ENCODE data around the gene KLK13.

Gene KLK13

DNA sequence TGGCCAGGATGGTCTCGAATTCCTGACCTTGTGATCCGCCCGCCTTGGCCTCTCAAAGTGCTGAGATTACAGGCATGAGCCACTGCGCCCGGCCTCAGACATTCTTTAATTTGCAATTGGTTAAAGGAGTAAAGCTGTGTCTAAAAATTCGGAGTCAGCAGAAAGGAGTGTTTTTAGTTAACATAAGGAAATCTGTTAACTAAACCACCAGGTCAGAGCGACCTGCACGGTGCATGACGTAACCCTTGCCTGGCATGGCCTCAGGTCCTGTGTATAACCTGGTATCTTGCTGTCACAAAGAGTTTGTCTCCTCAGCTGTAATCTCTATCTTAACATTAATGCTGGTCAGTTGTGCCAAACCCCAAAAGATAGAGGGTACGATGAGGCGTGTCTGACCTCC lies 20.6 kb downstream of the KLK13 start:
- TF ChIP-seq, protein P1, sequence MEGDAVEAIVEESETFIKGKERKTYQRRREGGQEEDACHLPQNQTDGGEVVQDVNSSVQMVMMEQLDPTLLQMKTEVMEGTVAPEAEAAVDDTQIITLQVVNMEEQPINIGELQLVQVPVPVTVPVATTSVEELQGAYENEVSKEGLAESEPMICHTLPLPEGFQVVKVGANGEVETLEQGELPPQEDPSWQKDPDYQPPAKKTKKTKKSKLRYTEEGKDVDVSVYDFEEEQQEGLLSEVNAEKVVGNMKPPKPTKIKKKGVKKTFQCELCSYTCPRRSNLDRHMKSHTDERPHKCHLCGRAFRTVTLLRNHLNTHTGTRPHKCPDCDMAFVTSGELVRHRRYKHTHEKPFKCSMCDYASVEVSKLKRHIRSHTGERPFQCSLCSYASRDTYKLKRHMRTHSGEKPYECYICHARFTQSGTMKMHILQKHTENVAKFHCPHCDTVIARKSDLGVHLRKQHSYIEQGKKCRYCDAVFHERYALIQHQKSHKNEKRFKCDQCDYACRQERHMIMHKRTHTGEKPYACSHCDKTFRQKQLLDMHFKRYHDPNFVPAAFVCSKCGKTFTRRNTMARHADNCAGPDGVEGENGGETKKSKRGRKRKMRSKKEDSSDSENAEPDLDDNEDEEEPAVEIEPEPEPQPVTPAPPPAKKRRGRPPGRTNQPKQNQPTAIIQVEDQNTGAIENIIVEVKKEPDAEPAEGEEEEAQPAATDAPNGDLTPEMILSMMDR (IDR thresholded peaks at IDR 0.05; ENCODE audit: low read length, missing control alignments): no peak
- no peak overlapping the region for H3K4me3 ChIP-seq (replicated peaks; ENCODE audit: low read depth, low read length)
- DNase-seq (ENCODE audit: low read depth): no peak

DNA sequence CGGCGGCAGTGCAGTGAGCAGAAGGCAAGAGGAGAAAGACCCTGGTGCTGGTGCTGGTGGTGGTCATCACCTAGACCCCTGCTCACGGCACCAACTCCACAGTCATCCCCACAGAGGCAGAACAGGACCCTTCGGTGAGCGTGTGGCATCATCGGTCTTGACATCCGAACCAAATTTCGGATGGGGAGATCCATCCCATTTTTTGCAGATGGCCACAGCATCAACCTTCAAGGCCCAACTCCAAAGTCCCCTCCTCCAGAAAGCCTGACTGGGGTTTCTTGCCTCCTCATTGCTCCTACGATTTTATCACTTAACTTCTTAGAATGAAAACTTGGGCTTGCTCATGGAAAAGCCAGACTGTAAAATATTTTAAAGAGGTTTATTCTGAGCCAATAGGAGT lies 21.4 kb downstream of the KLK13 start:
- TF ChIP-seq, protein P1 (IDR thresholded peaks at IDR 0.05; ENCODE audit: low read length, missing control alignments): no peak
- DNase-seq (ENCODE audit: low read depth): no peak
- no peak overlapping the region for H3K4me3 ChIP-seq (replicated peaks; ENCODE audit: low read depth, low read length)

DNA sequence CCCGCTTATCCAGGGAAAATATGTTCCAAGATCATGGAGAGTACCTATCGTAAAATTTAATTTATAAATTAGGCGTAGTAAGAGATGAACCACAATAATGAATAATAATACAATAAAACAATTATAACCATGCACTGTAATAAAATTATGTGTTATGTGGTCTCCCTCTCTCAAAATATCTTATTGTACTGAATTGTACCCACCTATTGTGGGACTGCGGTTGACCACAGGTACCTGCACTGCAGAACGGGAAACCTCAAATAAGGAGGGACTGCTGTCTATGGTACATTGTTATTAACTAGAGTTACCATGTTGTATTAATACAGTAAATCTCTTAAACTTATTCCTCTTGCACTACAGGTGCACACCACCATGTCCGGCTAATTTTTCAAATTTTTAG lies 24.7 kb downstream of the KLK13 start:
- DNase-seq (ENCODE audit: low read depth): no peak
- H3K4me3 ChIP-seq (replicated peaks; ENCODE audit: low read depth, low read length): no peak overlapping the region
- TF ChIP-seq, protein P1 (IDR thresholded peaks at IDR 0.05; ENCODE audit: low read length, missing control alignments): no peak

DNA sequence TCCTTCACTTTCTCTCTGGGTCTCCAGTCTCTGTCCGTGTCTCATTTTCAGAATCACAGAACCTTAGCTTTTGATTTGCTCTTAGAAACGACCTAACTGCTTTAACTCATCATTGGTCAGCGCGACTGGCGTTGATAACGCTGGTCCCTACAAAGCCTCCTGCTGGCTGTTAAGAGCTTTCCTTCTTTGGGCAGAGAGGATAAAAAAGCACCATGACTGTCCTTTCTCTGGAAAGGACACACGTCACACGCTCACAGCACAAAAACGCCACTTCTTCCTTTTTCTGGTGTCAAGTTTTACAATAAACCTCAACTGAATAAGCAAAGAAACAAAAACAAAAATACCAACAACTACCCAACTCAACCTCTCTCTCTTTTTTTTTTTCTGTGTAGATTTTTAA lies 28.4 kb downstream of the KLK13 start:
- TF ChIP-seq, protein P1 (IDR thresholded peaks at IDR 0.05; ENCODE audit: low read length, missing control alignments): no peak
- DNase-seq (ENCODE audit: low read depth): no peak

DNA sequence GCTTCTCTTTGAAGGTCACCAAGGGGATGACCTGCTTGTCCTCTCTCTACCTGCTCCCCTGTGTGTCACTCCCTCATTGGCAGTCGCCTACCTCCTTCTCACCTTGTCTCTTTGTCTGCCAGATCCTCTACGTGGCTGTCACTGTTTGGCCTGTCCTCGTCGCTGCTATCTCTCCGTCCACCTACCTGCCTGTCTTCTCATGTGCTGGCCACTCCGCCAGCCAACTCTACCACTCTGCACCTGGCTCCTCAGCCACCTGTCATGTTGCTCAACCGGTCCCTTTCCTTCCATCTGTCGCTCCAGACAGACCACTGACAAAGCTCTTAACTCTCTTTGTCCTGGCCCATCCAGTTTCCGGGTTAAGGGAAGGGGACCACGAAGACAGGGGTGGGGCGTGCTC lies 30.2 kb downstream of the KLK13 start, which contains the start of gene KLK12:
TSS of gene KLK12 (minus strand) at position 299 of the 400 bp plus-strand sequence. CDS start 381 bp downstream, outside the sequence.
- TF ChIP-seq, protein P1 (IDR thresholded peaks at IDR 0.05; ENCODE audit: low read length, missing control alignments): no peak
- no peak within 1 kb of the TSS for H3K4me3 ChIP-seq (replicated peaks; ENCODE audit: low read depth, low read length)
- no peak for DNase-seq (ENCODE audit: low read depth)

More for the DNA sequence above, 28.4 kb downstream of the KLK13 start:
- H3K4me3 ChIP-seq (replicated peaks; ENCODE audit: low read depth, low read length): no peak overlapping the region

DNA sequence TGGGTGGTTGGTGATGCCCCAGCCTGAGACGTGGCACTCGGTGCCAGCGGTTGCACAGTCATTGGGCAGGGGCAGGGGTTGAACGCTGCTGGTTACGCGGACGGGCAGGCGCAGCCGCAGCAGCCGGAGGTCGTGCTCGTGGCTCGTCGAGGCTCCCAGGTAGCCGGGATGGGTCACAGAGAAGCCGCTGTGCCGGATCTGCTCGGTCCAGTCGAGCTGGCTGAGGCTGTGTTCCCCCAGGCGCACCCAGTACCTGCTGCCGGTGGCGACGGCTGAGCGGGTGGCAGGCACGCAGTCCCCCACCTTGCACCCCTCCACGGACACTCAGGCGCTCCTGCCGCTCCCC lies 33.0 kb downstream of the KLK13 start:
- no peak for DNase-seq (ENCODE audit: low read depth)
- TF ChIP-seq, protein P1 (IDR thresholded peaks at IDR 0.05; ENCODE audit: low read length, missing control alignments): no peak
- no peak overlapping the region for H3K4me3 ChIP-seq (replicated peaks; ENCODE audit: low read depth, low read length)

DNA sequence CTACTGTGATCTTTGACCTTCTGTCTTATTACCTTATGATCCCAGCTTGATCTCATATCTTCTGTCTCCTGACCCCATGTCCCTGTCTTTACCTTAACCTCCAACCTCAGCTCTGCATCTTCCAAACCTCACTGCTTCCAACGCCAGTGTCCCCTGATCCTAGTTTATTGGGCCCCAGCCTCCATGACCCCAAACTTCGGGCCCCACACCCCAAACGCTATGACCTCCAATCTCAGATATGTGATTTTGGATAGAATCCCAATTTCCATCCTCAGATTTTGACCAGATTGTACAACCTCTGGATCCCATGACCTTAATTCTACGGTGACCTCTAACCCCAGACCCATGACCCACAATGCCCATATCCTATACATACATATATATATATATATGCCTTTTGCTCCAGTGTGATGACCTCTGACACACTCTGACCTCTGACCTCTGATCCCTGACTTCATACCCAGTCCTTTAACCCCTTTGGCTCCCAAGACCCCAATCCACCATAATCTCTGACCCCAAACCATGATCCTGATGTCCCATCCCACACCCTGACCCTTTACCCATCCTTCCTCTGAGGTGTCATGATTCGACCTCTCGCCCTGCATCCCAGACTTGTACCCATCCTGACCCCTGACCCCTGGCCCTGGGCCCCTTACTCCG lies 33.5 kb downstream of the KLK13 start:
- no peak overlapping the region for H3K4me3 ChIP-seq (replicated peaks; ENCODE audit: low read depth, low read length)
- no peak for DNase-seq (ENCODE audit: low read depth)
- TF ChIP-seq, protein P1 (IDR thresholded peaks at IDR 0.05; ENCODE audit: low read length, missing control alignments): no peak

All from fibroblast of pulmonary artery (primary cell).